ENCODE measurements around the gene AP2A2.

DNA sequence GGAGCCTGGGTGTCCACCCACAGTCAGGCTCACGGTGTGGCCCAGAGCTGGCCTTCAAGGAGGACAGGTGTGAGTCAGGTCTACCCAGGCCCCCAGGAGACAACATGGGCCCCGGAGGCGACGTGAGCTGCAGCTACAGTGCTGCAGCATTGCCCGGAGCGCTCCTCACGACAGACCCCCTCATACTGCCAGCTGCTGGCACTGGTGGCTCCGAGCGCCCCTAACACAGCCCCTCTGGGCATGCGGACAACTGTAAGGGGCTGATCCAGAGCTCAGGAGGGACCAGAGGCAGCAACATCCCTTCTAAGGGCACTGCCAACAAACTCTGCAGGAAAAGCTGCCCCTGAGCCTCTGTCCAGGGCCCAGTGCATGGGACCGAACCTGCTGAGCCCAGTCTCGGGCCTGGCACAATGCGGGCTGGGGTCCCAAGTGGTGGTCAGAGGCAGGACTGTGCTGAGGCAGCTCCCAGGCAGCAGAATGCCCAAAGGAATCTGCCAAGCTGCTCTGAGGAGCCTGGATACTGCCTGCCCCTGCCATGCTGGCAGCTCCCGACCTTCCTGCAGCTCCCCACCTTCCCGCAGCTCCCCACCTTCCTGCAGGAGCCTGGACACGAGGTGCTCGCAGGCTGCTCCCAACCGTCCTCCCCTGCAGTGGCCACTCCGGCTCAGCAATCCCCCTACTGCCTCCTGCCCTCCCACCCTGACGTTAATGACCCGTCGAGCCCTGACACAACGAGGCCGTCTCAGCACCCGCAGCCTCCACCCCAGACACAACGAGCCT, 30.1 kb upstream of the AP2A2 start:
- no peak for TF ChIP-seq CTCF (IDR thresholded peaks at IDR 0.05; ENCODE audit: low read depth, low read length, poor library complexity, severe bottlenecking)
- TF ChIP-seq EZH2phosphoT487 (IDR thresholded peaks at IDR 0.05; ENCODE audit: borderline replicate concordance, low read length), result no peak
